ENCODE measurements around the gene DHRS3.

The DHRS3 gene

DNA sequence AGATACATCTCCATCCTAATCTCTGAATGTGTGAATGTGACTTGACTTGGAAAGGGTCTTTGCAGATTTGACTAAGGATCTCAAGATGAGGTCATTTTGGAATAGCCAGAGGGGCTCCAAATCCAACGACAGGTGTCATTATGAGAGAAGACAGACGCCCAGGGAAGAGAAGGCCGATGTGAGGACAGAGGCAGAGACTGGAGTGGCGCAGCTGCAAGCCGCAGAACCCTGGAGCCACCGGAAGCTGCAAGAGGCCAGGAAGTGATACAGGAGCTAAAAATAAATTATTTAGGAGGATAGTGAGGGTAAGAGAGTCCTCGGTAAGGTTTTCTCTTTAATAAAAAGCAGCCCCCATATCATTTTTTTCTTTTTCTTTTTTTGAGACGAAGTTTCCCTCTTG lies 16.1 kb upstream of the DHRS3 start:
- Histone ChIP-seq H3K9me2 (replicated peaks; ENCODE audit: insufficient read depth, low read length) (no peaks in the 10 kb centered on the region), H3K9ac (ENCODE audit: low read length) (no peak overlapping the region), H3F3A (ENCODE audit: insufficient read depth) (no peaks in the 10 kb centered on the region), H3K27me3 (ENCODE audit: low read length) (no peaks in the 10 kb centered on the region), H2AFZ (ENCODE audit: low read depth, low read length, severe bottlenecking) (no peak overlapping the region), H3K4me3 (ENCODE audit: insufficient read depth, low read length, poor library complexity, severe bottlenecking) (no peak overlapping the region), H3K4me2 (ENCODE audit: low read depth, low read length, poor library complexity, severe bottlenecking) (no peak overlapping the region), H3K79me2 (ENCODE audit: insufficient read depth, low read length) (no peaks in the 10 kb centered on the region), H3K9me3 (ENCODE audit: insufficient read depth, low read length) (peaks cover under 1% of the 10 kb centered on the region; the same call in 1 of the 2 replicates), H4K20me1 (ENCODE audit: low read depth, low read length) (no peaks in the 10 kb centered on the region), H3K27ac (ENCODE audit: low read depth, low read length) (no peak overlapping the region), H3K36me3 (ENCODE audit: low read length) (no peaks in the 10 kb centered on the region)
- TF ChIP-seq, protein P1, sequence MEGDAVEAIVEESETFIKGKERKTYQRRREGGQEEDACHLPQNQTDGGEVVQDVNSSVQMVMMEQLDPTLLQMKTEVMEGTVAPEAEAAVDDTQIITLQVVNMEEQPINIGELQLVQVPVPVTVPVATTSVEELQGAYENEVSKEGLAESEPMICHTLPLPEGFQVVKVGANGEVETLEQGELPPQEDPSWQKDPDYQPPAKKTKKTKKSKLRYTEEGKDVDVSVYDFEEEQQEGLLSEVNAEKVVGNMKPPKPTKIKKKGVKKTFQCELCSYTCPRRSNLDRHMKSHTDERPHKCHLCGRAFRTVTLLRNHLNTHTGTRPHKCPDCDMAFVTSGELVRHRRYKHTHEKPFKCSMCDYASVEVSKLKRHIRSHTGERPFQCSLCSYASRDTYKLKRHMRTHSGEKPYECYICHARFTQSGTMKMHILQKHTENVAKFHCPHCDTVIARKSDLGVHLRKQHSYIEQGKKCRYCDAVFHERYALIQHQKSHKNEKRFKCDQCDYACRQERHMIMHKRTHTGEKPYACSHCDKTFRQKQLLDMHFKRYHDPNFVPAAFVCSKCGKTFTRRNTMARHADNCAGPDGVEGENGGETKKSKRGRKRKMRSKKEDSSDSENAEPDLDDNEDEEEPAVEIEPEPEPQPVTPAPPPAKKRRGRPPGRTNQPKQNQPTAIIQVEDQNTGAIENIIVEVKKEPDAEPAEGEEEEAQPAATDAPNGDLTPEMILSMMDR (IDR thresholded peaks at IDR 0.05; ENCODE audit: insufficient read depth, low read length, poor library complexity, severe bottlenecking): no peak
- TF ChIP-seq EZH2phosphoT487 (conservative IDR thresholded peaks at IDR 0.05; ENCODE audit: low read length): no peak

DNA sequence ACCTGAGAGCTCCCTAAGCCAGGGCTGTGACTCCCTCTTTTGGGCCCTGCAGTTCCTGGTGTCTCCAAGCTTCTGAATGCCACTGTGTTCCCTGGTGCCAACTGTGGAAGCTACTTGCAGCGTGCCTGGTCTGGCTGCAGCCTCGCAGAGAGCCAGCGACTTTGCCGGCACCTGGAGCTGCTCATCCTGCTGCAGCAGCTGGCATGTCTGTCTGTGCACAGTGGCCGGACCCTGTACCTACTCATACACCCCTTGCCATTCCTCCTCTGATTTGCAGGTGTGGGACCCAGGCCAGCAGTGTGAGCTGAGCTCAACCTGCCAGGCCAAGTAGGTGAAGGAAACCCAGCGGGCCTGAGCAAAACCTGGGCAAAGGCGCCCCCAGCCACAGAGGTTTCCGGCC lies 13.6 kb upstream of the DHRS3 start:
- no peak overlapping the region for H3K27ac ChIP-seq (ENCODE audit: low read depth, low read length)
- no peaks in the 10 kb centered on the region for H3K9me3 ChIP-seq (ENCODE audit: insufficient read depth, low read length)

DNA sequence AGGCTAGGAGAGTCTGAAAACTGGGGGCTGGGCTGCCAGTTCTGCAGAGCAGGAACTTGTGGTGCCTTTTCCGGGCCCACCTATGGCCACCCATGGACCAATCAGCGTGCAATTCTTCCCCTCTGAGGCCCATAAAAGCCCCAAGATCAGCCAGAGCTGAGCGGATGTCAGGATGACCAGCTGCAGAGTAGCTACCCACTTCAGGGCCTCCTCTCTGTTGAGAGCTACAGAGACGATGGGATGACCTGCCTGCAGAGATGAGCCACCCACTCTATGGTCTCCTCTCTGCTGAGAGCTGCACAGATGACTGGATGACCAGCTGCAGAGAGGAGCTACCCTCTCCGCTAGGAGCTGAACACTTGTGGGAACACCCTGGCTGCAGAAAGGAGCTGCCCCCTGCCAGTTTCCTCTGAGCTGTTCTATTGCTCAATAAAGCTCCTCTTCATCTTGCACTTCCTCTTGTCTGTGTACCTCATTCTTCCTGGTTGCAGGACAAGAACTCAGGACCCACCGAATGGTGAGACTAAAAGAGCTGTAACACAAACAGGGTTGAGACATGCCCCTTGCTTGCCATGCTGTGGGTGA lies 13.0 kb upstream of the DHRS3 start:
- Histone ChIP-seq H3K79me2 (ENCODE audit: insufficient read depth, low read length) (no peaks in the 10 kb centered on the region), H3K27me3 (ENCODE audit: low read length) (no peaks in the 10 kb centered on the region), H2AFZ (ENCODE audit: low read depth, low read length, severe bottlenecking) (no peak overlapping the region), H3K9me2 (replicated peaks; ENCODE audit: insufficient read depth, low read length) (no peaks in the 10 kb centered on the region), H3K4me2 (ENCODE audit: low read depth, low read length, poor library complexity, severe bottlenecking) (no peak overlapping the region), H3K4me3 (ENCODE audit: insufficient read depth, low read length, poor library complexity, severe bottlenecking) (no peak overlapping the region), H3K9me3 (ENCODE audit: insufficient read depth, low read length) (no peaks in the 10 kb centered on the region), H4K20me1 (ENCODE audit: low read depth, low read length) (no peaks in the 10 kb centered on the region), H3K9ac (ENCODE audit: low read length) (no peak overlapping the region), H3K36me3 (ENCODE audit: low read length) (no peaks in the 10 kb centered on the region), H3K27ac (ENCODE audit: low read depth, low read length) (no peak overlapping the region), H3F3A (ENCODE audit: insufficient read depth) (no peaks in the 10 kb centered on the region)
- no peak for TF ChIP-seq EZH2phosphoT487 (conservative IDR thresholded peaks at IDR 0.05; ENCODE audit: low read length)
- TF ChIP-seq, protein P1 (IDR thresholded peaks at IDR 0.05; ENCODE audit: insufficient read depth, low read length, poor library complexity, severe bottlenecking): no peak

More for the DNA sequence above, 13.6 kb upstream of the DHRS3 start:
- TF ChIP-seq, protein P1 (IDR thresholded peaks at IDR 0.05; ENCODE audit: insufficient read depth, low read length, poor library complexity, severe bottlenecking): no peak
- TF ChIP-seq EZH2phosphoT487 (conservative IDR thresholded peaks at IDR 0.05; ENCODE audit: low read length): no peak
- Histone ChIP-seq H4K20me1 (ENCODE audit: low read depth, low read length) (no peaks in the 10 kb centered on the region), H3K79me2 (ENCODE audit: insufficient read depth, low read length) (no peaks in the 10 kb centered on the region), H3K9ac (ENCODE audit: low read length) (no peak overlapping the region), H3K4me2 (ENCODE audit: low read depth, low read length, poor library complexity, severe bottlenecking) (no peak overlapping the region), H2AFZ (ENCODE audit: low read depth, low read length, severe bottlenecking) (no peak overlapping the region), H3F3A (ENCODE audit: insufficient read depth) (no peaks in the 10 kb centered on the region), H3K27me3 (ENCODE audit: low read length) (no peaks in the 10 kb centered on the region), H3K4me3 (ENCODE audit: insufficient read depth, low read length, poor library complexity, severe bottlenecking) (no peak overlapping the region), H3K9me2 (replicated peaks; ENCODE audit: insufficient read depth, low read length) (no peaks in the 10 kb centered on the region), H3K36me3 (ENCODE audit: low read length) (no peaks in the 10 kb centered on the region)
